ENCODE results near the gene RPUSD1. TPM values are rescaled to one million over a fixed set of nuclear protein-coding genes. Genes with fewer than 3 reads are reported as not detected.
A peak's percentile ranks its signal among the peaks of the same experiment; 100 is the strongest.

Gene RPUSD1
- polyA plus RNA-seq, 2 of the 4 experiments (the other 2 are of a cell fraction) = 10.6 to 29.3 TPM

DNA sequence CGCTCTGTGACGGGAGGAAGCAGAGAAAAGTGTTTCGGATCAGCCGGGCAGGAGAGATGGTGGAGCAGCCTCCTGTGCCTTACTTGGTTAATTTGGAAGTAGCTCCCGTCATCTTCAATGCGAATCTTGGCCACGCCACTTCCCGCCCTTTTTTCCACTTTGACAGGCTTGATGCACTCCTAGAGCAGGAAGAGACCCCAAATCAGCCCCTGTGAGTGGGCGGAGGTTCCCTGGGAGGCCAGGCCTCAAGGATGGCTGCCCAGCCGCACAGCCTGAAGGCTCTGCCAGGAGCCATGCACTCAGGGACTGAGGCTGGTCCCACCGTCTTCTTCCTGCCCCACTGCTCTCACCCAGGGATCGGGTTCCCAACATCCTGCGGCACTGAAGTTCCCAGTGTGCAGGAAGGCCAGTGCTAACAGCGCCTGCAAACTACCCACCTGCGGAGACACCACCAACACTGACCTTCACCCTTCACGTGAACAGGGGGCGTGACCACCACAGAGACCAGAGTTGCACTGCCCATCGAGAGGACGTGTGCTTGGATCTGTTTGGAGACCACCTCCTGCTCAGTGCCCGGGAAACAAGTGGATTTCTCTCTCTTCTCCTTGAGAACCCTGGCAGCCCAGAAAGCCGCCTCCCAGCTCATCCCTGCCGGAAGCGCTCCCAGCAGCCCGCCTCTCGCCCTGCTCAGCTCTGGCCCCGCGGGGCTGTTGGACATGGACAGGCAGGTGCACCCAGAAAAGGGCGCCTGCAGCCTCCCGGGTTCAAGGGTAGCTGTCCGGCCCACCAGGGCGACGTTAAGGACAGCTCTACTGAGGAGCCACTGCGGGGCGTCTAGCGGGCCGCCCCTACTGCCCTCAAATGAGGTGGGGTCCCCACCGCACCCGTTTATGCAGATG lies 48.4 kb downstream of the RPUSD1 start:
- peak overlapping the region; percentile 99 for H3K4me2 ChIP-seq
- H3K27ac ChIP-seq = peak overlapping the region; percentile 95 to 96
- 58% methylated on average over 26 of the region's 38 CpGs for WGBS (ENCODE audit: missing lambda C conversion rate)
- DNase-seq (ENCODE audit: low read depth in 1 of 2, low spot score in 1 of 2) (no peak), ATAC-seq (peak in 1 of 2 experiments; percentile 24; a peak in 3 of 6 replicates), FAIRE-seq (no peak)
- H3K4me1 ChIP-seq = peaks cover 6% of the 10 kb centered on the region; the same call in 2 of the 3 replicates
- H3K9me3 ChIP-seq = no peaks in the 10 kb centered on the region
- no peak for TF ChIP-seq CBX2 (IDR thresholded peaks at IDR 0.05; ENCODE audit: borderline replicate concordance, low read depth)
- TF ChIP-seq EHF (CRISPR knock-in tag; IDR thresholded peaks at IDR 0.05) = no peak
- no peak for TF ChIP-seq NPAS2 (CRISPR knock-in tag; IDR thresholded peaks at IDR 0.05; ENCODE audit: borderline replicate concordance)
- no peak for TF ChIP-seq ZNF302 (CRISPR knock-in tag; IDR thresholded peaks at IDR 0.05)
- no peak for TF ChIP-seq TFCP2L1 (CRISPR knock-in tag; IDR thresholded peaks at IDR 0.05)
- no peak for TF ChIP-seq SMC3 (IDR thresholded peaks at IDR 0.05)
- TF ChIP-seq FOSL2 (IDR thresholded peaks at IDR 0.05) = no peak
- TF ChIP-seq FOSL2 (CRISPR knock-in tag; IDR thresholded peaks at IDR 0.05) = no peak
- no peak for TF ChIP-seq EP300 (IDR thresholded peaks at IDR 0.05)
- TF ChIP-seq JUNB (IDR thresholded peaks at IDR 0.05) = no peak
- TF ChIP-seq, protein P1, sequence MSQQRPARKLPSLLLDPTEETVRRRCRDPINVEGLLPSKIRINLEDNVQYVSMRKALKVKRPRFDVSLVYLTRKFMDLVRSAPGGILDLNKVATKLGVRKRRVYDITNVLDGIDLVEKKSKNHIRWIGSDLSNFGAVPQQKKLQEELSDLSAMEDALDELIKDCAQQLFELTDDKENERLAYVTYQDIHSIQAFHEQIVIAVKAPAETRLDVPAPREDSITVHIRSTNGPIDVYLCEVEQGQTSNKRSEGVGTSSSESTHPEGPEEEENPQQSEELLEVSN (IDR thresholded peaks at IDR 0.05; ENCODE audit: borderline replicate concordance, low read depth) = no peak
- TF ChIP-seq, protein P2, sequence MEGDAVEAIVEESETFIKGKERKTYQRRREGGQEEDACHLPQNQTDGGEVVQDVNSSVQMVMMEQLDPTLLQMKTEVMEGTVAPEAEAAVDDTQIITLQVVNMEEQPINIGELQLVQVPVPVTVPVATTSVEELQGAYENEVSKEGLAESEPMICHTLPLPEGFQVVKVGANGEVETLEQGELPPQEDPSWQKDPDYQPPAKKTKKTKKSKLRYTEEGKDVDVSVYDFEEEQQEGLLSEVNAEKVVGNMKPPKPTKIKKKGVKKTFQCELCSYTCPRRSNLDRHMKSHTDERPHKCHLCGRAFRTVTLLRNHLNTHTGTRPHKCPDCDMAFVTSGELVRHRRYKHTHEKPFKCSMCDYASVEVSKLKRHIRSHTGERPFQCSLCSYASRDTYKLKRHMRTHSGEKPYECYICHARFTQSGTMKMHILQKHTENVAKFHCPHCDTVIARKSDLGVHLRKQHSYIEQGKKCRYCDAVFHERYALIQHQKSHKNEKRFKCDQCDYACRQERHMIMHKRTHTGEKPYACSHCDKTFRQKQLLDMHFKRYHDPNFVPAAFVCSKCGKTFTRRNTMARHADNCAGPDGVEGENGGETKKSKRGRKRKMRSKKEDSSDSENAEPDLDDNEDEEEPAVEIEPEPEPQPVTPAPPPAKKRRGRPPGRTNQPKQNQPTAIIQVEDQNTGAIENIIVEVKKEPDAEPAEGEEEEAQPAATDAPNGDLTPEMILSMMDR (IDR thresholded peaks at IDR 0.05) = no peak
- no peak for TF ChIP-seq NR3C1 (IDR thresholded peaks at IDR 0.05)
- no peak for TF ChIP-seq CHD4 (IDR thresholded peaks at IDR 0.05; ENCODE audit: borderline replicate concordance)
- TF ChIP-seq HOXB13 (CRISPR knock-in tag; IDR thresholded peaks at IDR 0.05; ENCODE audit: low read depth) = no peak
- no peak for TF ChIP-seq FOSB (CRISPR knock-in tag; IDR thresholded peaks at IDR 0.05)
- TF ChIP-seq MYC (IDR thresholded peaks at IDR 0.05; ENCODE audit: borderline replicate concordance, low read length) = no peak
- ChIA-PET CTCF (interaction anchor here (1.0 to 28.0 kb wide), 12 partner anchors 9 to 43 kb away, joined by 3 to 656 read pairs (median 8); partner anchors contain the start of genes ANTKMT, CCDC78, FBXL16 and HAGHL), POLR2A (interaction anchor here (1.7 kb wide), 1 partner anchor 12 kb away, joined by 5 read pairs; no protein-coding TSS in a partner anchor)
- H3K4me3 ChIP-seq = peak overlapping the region; percentile 96

DNA sequence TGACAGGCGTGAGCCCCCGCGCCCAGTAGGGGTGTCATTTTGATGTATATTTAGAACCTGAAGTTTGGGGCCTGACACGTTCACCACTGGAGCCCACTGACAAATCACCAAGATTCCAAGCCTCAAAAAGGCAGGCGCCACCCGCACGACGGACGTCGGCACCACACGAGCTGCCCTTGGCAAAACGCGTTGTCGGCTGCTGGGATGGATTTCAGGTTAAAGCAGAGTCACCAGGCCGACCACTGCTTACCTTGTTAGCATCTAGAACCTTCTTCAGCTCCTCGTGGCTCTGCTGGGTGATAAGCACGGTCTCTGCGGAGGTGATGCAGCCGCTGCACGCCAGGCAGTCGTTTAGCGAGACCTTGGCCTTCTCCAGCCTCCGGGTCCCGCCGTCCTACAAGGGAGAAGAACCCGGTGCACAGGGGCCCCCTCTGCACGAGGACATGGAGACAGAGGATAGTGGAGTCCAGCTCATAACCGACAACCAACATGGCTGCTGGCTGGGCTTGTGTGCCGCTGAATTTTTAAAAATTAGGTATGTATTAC lies 51.2 kb downstream of the RPUSD1 start:
- Histone ChIP-seq H3K9me3 (no peaks in the 10 kb centered on the region), H3K4me2 (no peak overlapping the region), H3K4me3 (no peak overlapping the region), H3K27ac (no peak overlapping the region; a peak in 1 of 6 replicates), H3K4me1 (peaks cover 6% of the 10 kb centered on the region; the same call in 2 of the 3 replicates)
- no peak for ATAC-seq
- FAIRE-seq = no peak
- POLR2A ChIA-PET = no interaction called here
- TF ChIP-seq FOSB (CRISPR knock-in tag; IDR thresholded peaks at IDR 0.05) = no peak
- TF ChIP-seq CEBPB (IDR thresholded peaks at IDR 0.05) = no peak
- TF ChIP-seq KDM1A (IDR thresholded peaks at IDR 0.05; ENCODE audit: low read depth) = no peak
- no peak for TF ChIP-seq GATA3 (IDR thresholded peaks at IDR 0.05; ENCODE audit: borderline replicate concordance)
- no peak for TF ChIP-seq NR3C1 (IDR thresholded peaks at IDR 0.05)
- no peak for TF ChIP-seq SMC3 (IDR thresholded peaks at IDR 0.05)
- no peak for TF ChIP-seq CHD4 (IDR thresholded peaks at IDR 0.05; ENCODE audit: borderline replicate concordance)
- no peak for TF ChIP-seq MYC (IDR thresholded peaks at IDR 0.05; ENCODE audit: borderline replicate concordance, low read length)
- TF ChIP-seq, protein P3, sequence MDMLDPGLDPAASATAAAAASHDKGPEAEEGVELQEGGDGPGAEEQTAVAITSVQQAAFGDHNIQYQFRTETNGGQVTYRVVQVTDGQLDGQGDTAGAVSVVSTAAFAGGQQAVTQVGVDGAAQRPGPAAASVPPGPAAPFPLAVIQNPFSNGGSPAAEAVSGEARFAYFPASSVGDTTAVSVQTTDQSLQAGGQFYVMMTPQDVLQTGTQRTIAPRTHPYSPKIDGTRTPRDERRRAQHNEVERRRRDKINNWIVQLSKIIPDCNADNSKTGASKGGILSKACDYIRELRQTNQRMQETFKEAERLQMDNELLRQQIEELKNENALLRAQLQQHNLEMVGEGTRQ (IDR thresholded peaks at IDR 0.05) = no peak
- TF ChIP-seq PHF8 (IDR thresholded peaks at IDR 0.05; ENCODE audit: borderline replicate concordance, low read depth) = no peak
- no peak for TF ChIP-seq POLR2A (IDR thresholded peaks at IDR 0.05; ENCODE audit: low read length)
- TF ChIP-seq, protein P4, sequence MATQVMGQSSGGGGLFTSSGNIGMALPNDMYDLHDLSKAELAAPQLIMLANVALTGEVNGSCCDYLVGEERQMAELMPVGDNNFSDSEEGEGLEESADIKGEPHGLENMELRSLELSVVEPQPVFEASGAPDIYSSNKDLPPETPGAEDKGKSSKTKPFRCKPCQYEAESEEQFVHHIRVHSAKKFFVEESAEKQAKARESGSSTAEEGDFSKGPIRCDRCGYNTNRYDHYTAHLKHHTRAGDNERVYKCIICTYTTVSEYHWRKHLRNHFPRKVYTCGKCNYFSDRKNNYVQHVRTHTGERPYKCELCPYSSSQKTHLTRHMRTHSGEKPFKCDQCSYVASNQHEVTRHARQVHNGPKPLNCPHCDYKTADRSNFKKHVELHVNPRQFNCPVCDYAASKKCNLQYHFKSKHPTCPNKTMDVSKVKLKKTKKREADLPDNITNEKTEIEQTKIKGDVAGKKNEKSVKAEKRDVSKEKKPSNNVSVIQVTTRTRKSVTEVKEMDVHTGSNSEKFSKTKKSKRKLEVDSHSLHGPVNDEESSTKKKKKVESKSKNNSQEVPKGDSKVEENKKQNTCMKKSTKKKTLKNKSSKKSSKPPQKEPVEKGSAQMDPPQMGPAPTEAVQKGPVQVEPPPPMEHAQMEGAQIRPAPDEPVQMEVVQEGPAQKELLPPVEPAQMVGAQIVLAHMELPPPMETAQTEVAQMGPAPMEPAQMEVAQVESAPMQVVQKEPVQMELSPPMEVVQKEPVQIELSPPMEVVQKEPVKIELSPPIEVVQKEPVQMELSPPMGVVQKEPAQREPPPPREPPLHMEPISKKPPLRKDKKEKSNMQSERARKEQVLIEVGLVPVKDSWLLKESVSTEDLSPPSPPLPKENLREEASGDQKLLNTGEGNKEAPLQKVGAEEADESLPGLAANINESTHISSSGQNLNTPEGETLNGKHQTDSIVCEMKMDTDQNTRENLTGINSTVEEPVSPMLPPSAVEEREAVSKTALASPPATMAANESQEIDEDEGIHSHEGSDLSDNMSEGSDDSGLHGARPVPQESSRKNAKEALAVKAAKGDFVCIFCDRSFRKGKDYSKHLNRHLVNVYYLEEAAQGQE (IDR thresholded peaks at IDR 0.05) = no peak
- no peak for TF ChIP-seq JUNB (IDR thresholded peaks at IDR 0.05)
- no peak for TF ChIP-seq ZSCAN20 (CRISPR knock-in tag; IDR thresholded peaks at IDR 0.05)
- no peak for TF ChIP-seq HOXA7 (CRISPR knock-in tag; IDR thresholded peaks at IDR 0.05)
- no peak for TF ChIP-seq RARB (CRISPR knock-in tag; IDR thresholded peaks at IDR 0.05)
- TF ChIP-seq FOSL2 (IDR thresholded peaks at IDR 0.05) = no peak
- TF ChIP-seq FOSL2 (CRISPR knock-in tag; IDR thresholded peaks at IDR 0.05) = no peak
- TF ChIP-seq MAZ (IDR thresholded peaks at IDR 0.05; ENCODE audit: borderline replicate concordance, low read depth, low read length) = no peak
- WGBS (ENCODE audit: missing lambda C conversion rate) = 92% methylated on average over 26 of the region's 29 CpGs
- CTCF ChIA-PET = interaction anchor here (0.6 to 28.0 kb wide), 5 partner anchors 8 to 369 kb away, joined by 3 to 656 read pairs (median 19); partner anchors contain the start of genes ANTKMT, CCDC78, FBXL16 and HAGHL
- no peak for DNase-seq (ENCODE audit: low read depth in 1 of 2, low spot score in 1 of 2)
